Lung microvascular endothelial cell (primary cell): ENCODE measurements around the gene RNF114. TPM values are rescaled to one million over a fixed set of nuclear protein-coding genes. Genes with fewer than 3 reads are reported as not detected.

Experiments used
- DNase-seq, 2 donors: peaks; one replicate each; pipeline versions ENCODE4 v3.0.0 to v3.0.0-alpha.2; 2010; ENCODE audit warnings: low read depth in 2 of 2
- total RNA-seq: library from RNA; depleted of rRNA; stranded (reverse); fragments of >200 nt; gene quantifications from 2 replicates; pipeline ENCODE4 v1.2.1, GENCODE V29; 2014

RNF114 gene
- total RNA-seq, 1 donor from 2014 or later = 37.3 TPM

DNA sequence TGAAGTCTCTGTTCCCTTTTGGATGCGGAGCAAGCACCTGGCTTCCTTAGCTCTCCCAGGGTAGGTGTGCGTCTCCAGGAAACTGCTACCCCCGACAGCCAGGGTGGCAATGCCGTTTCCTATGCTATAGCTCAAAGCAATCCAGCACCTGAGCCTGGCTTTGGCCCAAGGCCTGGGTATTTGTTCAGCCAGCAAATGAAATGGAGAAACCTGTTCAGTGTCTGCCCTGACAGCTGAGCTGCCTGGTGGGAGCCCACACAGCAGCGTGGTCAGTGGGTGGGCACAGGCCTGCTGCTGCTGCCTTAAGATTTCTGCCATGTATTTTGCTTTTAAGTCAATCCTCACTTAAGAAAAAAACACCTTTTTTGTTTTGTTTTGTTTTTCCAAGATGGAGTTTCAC is 34.6 kb upstream of the RNF114 start:
- DNase-seq = no peak

DNA sequence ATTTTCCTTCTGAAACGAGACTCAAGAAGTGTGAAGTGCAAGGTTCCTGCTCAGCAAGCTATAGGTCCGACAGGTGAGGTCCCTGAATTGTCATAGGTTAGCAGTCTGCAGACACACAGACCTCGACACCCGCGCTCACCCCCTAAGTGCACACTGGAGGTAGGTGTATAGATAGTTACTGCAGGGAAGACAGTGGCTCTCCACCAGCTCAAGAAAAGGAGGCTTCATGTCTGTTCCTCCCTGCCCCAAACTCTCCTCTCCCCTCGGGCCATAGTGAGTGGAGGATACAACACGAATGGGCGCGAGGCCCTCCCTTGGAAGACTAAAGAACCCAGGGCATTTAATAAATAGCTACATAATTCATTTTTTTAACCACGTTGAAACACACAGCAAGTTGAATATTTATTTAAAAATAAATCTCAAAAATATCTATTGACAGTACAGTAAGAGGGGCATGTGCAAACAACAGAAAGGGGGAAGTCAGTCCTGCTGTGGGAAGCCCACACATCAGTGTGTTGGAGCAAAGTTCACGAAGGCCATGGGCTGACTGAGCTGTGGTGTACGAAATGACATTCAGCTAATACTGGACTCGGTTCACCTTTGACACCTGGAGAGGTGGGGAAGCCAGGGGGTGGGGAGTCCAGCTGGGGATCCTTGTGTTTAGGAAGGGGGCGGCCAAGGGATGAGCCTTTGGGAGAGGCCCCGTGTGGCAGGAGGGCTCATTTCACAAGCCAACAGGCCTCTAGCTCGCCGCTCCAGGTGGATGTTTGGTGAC is 31.6 kb upstream of the RNF114 start:
- no peak for DNase-seq

DNA sequence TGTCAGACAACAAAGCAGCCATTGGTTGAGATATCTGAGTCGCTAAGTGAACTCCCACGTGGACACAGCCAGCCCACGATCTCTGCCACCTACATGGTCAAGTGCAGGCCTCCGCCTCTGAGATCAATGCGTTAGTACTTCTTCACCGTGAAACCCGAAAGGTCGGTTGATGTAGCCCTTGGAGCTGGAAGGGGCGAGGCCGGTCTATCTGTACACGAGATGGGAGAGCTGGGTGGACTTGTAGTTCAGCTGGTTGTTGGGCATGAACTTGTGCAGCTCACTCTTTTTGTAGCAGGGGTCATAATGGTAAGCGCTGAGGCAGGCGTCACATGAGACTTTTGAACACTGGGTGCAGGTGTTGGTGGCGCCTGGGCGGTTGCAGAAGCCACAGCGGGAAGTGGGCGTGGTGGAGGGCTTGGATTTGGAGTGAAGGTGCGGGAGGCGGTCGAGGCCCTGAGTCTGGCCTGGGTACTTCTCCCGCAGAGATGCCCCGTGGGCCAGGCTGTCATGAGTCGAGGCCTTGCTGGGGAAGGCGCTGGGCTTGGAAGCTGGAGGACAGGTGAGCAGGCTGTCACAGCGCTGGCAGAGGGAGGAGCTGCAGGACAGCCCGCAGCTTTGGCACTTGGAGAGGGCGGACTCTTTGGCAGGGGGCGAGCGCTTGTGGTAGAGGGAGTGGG is 30.6 kb upstream of the RNF114 start:
- no peak for DNase-seq

DNA sequence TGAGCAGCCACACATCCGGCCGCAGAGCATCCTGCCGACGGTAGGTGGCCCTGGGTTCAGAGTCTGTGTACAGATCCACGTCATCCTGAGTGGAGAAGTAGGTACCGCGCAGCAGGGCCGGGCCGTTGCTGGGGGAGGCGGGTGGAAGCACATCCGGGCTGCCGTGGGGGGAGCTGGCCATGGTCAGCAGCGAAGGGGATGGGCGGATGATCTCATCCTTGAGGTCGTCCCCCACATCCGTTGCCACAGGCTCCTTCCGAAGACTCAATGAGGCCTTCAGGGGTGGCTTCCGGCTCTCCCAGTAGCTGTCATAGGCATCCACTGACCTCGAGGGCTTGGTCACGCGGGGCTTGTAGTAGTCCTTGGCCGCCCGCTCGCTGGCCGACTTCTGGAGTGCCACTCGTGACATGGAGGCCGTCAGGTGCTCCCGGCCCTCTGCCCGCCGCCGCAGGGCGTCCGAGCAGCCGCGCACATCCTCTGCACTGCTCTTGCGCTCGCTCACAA is 30.0 kb upstream of the RNF114 start:
- no peak for DNase-seq

DNA sequence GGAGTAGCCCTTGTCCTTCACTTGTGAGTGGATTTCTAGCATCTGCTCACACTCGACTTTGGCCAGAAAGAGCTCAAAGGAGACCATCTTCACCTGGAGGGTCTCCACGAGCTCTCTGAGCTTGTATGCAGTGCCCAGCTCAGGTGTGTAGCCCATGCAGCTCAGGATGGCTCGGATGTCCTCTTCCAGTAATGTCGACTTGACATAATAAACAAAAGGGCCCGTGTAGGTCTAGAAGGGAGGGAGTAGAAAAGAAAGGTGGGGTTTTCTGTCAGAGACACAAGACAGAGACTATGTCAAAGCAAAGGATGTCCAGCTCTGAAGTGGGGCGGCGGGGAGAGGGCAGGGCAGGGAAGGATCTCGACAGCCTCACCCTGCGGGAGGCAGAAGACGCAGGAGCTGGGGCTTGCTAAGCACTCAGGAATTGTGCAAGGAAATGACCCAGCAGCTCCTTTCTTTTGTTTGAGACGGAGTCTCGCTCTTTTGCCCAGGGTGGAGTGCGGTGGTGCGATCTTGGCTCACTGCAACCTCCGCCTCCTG is 29.5 kb upstream of the RNF114 start:
- no peak for DNase-seq

DNA sequence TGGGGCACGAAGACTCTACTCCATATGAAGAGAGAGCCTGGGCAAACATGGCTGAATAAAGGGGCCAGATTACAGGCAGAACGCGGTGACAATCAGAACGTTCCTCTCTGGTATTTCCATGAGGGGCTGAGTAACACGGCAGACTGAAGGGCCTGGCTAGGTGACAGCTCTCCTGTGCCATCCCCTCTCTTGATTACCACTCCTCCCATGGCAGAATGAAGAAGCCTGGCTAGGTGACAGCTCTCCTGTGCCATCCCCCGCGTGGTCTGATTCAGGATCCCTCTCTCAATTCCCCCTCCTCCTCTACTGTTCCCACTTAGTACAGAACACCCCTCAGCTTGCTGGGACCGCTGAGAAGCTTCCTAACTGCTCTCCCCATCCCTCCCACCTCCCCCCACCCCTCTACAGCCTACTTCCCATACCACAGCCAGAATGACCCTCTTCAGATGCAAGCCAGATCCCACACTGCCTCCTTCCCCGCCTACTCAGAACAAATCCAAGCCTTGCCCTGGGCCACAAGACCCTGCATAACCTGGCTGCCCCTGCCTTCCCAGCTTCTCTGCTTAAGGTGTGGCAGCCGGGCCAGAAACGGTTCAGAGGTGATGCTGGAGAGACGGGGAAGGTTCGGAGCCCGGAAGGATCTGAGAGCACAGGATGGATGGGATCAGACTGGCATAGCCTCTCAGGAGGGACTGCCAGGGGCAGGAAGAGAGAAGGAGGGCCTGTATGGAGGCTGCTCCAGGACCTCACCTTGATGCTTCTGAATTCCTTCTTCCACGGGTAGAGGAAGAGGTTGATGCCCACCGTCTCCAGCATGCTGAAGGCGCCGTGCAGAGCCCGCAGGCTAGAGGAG is 28.6 kb upstream of the RNF114 start:
- DNase-seq = no peak

DNA sequence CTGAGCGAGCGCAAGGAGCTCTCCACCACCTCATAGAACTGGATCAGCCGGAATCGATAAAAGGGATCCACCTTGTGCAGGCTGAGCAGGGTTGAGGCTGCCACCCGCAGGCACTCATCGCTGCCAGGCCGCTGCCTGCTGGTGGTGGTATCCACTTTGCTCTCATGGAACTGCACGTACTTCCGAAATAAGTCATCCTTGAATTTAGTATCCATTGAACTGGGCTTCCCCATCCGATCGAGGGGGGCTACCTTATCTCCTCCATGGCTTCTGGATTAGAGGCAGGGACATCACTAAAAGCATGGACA is 28.0 kb upstream of the RNF114 start:
- no peak for DNase-seq

DNA sequence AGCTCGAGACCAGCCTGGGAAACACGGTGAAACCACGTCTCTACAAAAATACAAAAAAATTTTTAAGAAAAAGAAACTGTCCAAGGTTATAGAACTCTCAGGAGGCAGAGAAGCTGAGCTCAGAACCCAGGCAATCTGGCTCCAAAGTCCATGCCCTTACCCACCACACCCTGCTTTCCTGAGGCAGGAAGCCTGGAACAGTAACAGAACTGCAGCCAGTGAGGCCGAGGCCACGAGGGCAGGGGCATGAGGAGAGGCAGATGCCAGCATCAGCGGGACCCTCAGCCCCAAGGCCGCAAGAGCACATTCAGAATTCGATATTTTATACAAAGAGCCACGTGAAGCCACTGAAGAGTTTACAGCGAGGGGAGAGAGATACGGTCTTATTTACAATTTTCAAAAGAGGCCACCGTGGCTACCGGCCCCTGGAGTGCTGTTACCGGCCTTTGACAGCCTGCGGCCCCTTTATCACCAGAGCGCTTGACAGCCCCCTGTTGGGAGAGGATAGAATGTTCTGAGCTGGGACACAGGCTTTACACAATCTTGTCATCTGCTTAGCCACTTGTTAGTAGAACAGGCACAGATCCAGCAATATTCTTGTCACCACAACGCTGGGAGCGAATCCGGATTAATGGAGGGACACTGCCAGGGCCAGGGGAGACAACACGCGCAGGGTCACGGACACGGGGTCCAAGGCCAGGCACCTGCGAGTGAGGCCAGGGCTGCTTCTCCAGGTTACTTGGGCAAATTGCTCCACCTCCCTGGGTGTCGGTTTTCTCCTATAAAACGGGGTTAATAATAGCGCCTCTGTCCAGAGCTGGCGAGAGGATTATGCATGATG is 26.5 kb upstream of the RNF114 start:
- peak; percentile 58 to 71 for DNase-seq

DNA sequence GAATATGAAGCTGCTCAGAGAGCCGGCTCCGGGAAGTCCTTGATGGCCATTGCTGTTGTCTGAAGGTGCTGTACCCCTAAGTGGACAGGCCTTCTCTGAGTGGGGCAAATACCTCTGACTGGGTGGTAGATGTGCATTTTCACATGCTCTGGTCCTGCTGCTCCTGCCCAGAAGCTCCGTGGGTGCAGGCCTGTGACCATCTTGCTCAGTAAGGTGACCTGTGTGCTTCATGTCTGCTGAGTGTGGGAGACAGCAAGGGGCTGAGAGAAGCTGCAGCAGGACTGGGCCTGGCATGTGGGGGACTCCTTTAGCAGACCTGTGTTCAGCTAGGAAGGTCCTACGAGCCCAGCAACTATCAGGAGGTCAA is 25.9 kb upstream of the RNF114 start:
- DNase-seq = no peak

DNA sequence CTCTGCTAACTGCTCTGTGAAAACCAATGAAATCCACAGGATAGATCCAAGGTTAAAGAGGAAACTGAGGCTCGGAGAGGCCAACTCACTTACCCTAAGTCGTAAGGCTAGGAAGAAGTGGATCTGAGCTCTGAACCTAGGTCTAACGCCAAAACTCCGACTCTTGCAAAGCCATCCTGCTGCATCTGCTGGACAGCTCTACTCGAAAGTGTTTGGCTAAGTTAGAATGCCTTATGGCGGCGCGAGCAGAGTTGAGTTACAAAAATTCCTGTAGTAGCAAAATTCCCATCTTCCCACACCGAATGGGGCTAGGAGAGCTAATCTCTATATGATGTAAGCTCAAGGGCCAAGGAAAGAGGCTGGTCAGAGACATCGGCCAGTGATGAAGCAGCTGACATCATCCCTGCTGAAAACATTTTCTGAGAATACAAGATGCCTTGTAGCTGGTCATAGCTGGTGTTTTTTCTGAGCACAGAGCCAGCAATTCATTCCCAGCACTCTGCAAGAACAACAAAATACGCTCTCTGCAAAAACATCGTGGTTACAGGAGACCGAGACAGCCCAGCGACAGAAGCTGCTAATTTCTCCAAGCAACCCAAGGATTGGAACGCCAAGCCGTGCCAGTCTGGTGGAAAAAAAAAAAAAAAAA is 22.7 kb upstream of the RNF114 start:
- DNase-seq = no peak

DNA sequence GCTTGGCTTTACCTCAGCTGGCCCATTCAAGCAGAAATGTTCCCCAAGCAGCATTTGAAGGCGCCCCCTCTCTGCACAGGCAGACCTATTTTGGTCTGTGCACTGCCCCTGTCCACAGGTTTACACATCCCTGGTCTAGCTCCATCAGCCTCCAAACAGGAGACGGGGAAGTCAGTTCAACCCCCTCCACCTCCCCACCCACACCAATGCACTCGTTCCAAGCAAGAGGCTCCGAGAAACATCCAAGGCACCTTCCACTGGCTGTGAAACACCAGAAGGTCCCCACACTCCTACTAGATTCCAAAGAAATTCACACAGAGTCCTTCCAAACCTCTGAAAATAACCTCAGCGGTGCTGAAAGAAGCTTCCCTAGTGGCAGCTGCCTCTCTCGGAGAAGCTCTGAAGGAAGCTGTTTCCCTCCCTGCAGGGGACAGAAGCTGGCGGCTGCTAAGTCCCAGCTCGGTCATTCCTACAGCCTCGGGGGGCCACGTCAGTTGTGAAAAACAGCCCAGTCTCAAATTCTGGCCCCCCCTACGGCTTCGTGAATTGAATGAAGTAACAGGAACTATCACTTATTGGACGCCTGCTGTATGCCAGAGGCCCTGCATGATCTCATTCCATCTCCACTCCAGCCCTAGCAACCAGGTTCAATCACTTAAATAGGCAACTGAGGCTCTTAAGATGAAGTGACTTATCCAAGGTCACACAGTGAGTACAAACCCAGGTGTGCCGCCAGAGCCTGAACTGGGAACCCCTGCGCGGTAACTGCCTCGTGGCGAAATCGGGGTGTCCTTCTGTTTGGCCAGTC is 21.7 kb upstream of the RNF114 start:
- DNase-seq = peak in 1 of 2 donors; percentile 55

DNA sequence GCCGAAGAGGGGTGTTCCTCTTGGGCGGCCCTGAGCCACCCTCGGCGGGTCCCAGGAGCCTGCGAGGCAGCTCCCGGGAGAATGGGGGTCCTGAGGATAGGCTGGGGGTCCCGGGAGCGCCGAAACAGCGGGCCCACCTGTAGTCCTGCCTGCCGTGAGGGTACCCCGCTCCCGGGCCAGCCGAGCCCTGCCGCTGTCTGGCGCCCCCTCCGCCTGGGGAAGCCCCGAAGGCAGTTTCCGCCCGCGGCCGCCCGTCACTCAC is 21.1 kb upstream of the RNF114 start:
- DNase-seq = no peak

DNA sequence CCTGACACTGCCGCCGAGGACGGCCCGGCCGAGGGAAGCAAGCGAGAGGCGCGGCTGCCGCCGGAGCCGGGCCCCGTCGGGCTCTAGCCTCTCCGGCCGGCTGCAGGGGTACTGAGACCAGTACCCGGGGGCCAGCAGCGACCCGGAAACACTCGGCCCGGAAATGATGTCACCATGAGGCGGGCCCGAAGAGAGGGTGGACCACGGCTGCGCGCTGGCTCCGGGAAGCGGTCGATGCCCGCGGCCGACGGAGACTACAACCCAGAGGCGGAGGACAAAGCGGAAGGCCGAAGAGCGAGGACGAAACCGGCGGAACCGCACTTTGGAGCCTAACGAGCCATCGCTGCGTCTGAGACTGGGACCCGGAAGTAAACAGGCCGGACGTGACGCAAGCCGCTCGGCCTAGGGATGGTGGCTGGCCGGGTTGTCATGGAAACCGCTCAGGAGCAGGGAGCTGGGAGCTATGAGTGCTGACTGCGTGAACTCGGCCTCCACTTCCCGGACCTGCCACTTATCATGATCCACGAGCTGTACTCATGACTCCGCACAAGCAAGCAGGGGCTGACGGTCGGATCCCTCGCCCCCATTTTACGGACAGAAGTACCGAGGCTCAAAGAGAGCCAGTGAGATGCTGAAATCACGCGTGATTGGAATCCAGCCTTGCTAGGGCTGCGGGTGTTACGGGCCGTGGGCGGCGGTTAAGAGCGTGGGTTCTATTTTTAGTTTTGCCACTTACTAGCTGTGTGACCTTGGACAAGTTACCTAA is 20.6 kb upstream of the RNF114 start, which contains the start of gene SPATA2:
Gene SPATA2, minus strand, starts transcription at position 150 of the 766 bp plus-strand sequence. CDS start 7,039 bp downstream, outside the sequence.
- peak; percentile 96 to 97 for DNase-seq

DNA sequence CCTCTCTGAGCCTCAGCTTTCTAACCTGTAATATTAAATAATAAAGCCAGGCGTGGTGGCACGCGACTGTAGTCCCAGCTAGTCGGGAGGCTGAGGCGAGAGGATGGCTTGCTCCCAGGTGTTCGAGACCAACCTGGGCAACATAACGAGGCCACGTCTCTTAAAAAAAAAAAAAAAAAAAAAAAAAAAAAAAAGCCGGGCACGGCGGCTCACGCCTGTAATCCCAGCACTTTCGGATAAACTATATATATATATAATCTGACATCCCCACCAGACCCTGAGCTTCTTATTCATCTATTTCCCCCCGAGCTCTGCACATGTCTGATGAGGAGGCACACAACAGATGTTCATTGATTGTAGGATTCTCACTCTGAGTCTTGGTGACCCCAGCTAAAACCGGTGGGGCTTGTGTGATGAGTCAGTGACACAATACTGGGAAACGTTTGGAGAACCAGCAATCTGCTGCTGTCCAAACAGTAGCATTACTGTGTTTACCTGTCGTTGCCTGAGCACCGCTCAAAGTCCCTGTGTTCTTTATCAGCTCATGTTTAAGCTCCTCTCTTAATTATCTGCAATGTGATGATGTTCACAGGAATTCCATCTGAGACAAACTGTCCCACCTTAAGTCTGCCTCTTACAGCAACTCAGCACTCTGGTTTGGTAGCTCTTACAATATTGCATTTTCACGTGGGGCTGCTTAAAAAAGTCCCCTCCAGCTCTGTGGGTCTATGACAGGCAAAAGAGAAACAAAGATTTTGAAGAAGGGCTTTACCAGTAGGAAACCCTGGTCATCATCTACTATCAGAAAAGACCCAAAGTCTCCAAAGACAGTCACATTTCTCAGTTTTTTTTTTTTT is 19.8 kb upstream of the RNF114 start:
- DNase-seq = peak; percentile 40 to 67

DNA sequence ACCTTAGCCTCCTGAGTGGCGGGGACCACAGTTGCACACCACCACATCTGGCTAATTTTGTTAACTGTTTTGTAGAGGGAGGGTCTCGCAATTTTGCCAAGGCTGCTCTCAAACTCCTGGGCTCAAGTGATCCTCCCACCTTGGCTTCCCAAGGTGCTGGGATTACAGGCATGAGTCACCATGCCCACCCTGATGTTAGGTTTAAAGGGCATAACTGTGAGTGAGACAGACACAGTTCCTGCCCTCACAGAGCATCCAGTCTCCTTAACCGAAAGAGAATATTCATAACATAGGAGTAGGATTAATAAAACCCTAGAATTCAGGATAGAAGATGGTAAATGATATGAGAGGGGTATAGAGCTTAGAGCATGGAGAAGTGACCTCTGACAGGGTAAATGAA is 17.8 kb upstream of the RNF114 start:
- no peak for DNase-seq

DNA sequence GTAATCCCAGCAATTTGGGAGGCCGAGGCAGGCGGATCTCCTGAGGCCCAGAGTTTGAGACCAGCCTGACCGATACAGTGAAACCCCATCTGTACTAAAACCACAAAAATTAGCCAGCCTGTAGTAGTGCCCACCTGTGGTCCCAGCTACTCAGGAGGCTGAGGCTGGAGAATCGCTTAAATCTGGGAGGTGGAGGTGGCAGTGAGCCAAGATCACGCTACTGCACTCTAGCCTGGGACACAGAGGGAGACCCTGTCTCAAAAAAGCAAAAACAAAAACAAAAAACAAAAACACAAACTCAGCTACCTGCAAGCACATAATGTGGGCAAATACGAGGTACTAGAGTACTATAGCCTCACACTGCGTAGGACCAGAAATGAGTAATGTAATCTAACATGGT is 17.2 kb upstream of the RNF114 start:
- no peak for DNase-seq

DNA sequence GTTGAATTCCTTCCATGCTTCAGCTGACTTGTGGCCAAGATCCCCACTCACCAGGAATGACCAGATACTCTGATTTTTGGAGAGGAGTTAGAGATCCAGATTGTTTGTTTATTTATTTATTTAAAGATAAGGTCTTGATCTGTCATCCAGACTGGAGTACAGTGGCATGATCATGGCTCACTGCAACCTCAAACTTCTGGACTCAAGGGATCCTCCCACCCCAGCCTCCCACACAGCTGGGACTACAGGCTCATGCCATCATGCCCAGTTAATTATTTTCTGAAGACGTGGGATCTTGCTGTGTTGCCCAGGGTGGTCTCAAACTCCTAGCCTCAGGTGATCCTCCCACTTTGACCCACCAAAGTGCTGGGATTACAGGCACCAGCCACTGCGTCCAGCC is 16.7 kb upstream of the RNF114 start:
- no peak for DNase-seq

DNA sequence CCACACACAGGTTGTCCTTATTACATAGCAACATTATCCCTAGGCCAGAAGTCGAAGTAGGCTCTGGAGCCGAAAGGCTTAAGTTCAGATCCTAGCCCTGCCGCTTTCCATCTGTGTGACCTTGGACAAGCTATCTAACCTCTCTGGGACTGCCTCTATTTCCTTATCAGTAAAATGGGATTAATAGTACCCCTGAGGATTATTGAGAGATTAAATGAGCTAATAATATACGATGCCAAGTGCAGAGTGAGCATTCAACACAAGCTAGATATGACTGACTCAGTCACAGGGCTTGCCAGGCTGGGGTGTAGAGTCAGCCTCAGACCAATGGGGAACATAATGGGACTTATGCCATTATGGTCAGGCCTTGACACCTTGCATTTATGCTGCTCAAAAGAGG is 11.9 kb upstream of the RNF114 start:
- DNase-seq = no peak
